Measurements from ENCODE around the gene KBTBD7. TPM values are rescaled to one million over a fixed set of nuclear protein-coding genes. Genes with fewer than 3 reads are reported as not detected.

Gene KBTBD7
- total RNA-seq, 1 experiment from 2014 or later, result 6.2 TPM

GRCh38 chr13:41200126-41200525 is 5.8 kb upstream of the KBTBD7 start:
- BruUV-seq (replicated peaks), result no TSS peak
- Histone ChIP-seq H3K4me3 (replicated peaks in 1 of 2; ENCODE audit: low read depth in 1 of 2, low read length in 2 of 2) (no peak overlapping the region), H4K20me1 (ENCODE audit: insufficient read depth) (no peaks in the 10 kb centered on the region), H3K9ac (ENCODE audit: low read length) (no peak overlapping the region), H2AFZ (ENCODE audit: low read depth, low read length, poor library complexity, severe bottlenecking) (no peak overlapping the region), H3K9me3 (ENCODE audit: control insufficient read depth in 1 of 2, insufficient read depth in 1 of 2, low read depth in 1 of 2, low read length in 2 of 2) (no peaks in the 10 kb centered on the region), H3K4me1 (ENCODE audit: control insufficient read depth in 1 of 2, insufficient read depth in 2 of 2, low read length in 2 of 2) (no peaks in the 10 kb centered on the region), H3K27me3 (ENCODE audit: insufficient read depth, low read length) (no peaks in the 10 kb centered on the region), H3K79me2 (ENCODE audit: insufficient read depth, low read length) (no peaks in the 10 kb centered on the region), H3K36me3 (ENCODE audit: control insufficient read depth in 1 of 2, insufficient read depth in 2 of 2, low read length in 2 of 2) (no peaks in the 10 kb centered on the region), H3K27ac (ENCODE audit: low read depth, low read length) (no peak overlapping the region), H3K4me2 (ENCODE audit: low read length) (no peak overlapping the region), H3K9me2 (ENCODE audit: insufficient read depth) (no peaks in the 10 kb centered on the region)
- ChIA-PET CTCF (no interaction called here), RAD21 (ENCODE audit: low non-redundant PET in 1 of 2, low total read pairs in 2 of 2, uncharacterized antibody in 2 of 2, unreplicated experiment in 2 of 2) (no interaction called here), POLR2A (no interaction called here)
- TF ChIP-seq EGR1 (IDR thresholded peaks at IDR 0.05; ENCODE audit: low read depth) (no peak), ZBTB33 (IDR thresholded peaks at IDR 0.05; ENCODE audit: extremely low read depth, insufficient replicate concordance, low read length) (no peak), ZNF274 (IDR thresholded peaks at IDR 0.05; ENCODE audit: low read depth, low read length) (no peak), JUND (IDR thresholded peaks at IDR 0.05) (no peak), SRF (IDR thresholded peaks at IDR 0.05; ENCODE audit: low read depth) (no peak), POLR2AphosphoS5 (IDR thresholded peaks at IDR 0.05; ENCODE audit: low read depth, low read length) (no peak), SP1 (IDR thresholded peaks at IDR 0.05; ENCODE audit: low read depth) (no peak), ZFX (IDR thresholded peaks at IDR 0.05) (no peak), RAD21 (IDR thresholded peaks at IDR 0.05; ENCODE audit: low read depth) (no peak), TCF7L2 (IDR thresholded peaks at IDR 0.05; ENCODE audit: borderline replicate concordance, extremely low read depth, insufficient read depth, insufficient read length) (no peak), CTCF (IDR thresholded peaks at IDR 0.05 in 2 of 3, conservative IDR thresholded peaks at IDR 0.05 in 1 of 3; ENCODE audit: borderline replicate concordance in 1 of 3, insufficient read depth in 1 of 3, low read depth in 2 of 3, low read length in 2 of 3) (no peak), CEBPB (IDR thresholded peaks at IDR 0.05; ENCODE audit: low read depth) (no peak), SIN3A (IDR thresholded peaks at IDR 0.05; ENCODE audit: low read depth) (no peak), FOSL1 (IDR thresholded peaks at IDR 0.05; ENCODE audit: low read depth) (no peak)
- ATAC-seq (no peak), DNase-seq (ENCODE audit: low read depth, low spot score) (no peak)
- intact Hi-C loops (cut with micrococcal nuclease), result no loop called here

Data from HCT116 (cell line).